Occipital lobe (tissue), 2 donors: ENCODE data around the gene CTU1. TPM values are rescaled to one million over a fixed set of nuclear protein-coding genes. Genes with fewer than 3 reads are reported as not detected.
"Not testable (repeated sequence)": the region's sequence is repeated elsewhere in the genome, so short reads cannot be mapped to it uniquely, and the experiment has no call there.

Experiments used
- DNase-seq: peaks from one replicate; lab custom pipeline; 2025; lab: John Stamatoyannopoulos, UW
- total RNA-seq: library from RNA; depleted of rRNA; stranded (reverse); fragments of >200 nt; gene quantifications from one replicate; pipeline ENCODE4 v1.2.3, GENCODE V29; 2014

CTU1 gene
- total RNA-seq = 4.5 TPM

GRCh38 chr19:51108066-51108804 is at the start of gene CTU1:
Gene CTU1, minus strand, starts transcription at chr19:51108409. Its CDS starts 3,840 bp downstream, at chr19:51104569.
- DNase-seq = peak; percentile 98

- DNase-seq = no peak
Measured at GRCh38 chr19:51157265-51157664, 49.1 kb upstream of the CTU1 start.

GRCh38 chr19:51156710-51157109 is 48.5 kb upstream of the CTU1 start:
- no peak for DNase-seq

- no peak for DNase-seq
Measured at GRCh38 chr19:51150627-51151026, 42.4 kb upstream of the CTU1 start.

GRCh38 chr19:51148580-51148979 is 40.4 kb upstream of the CTU1 start:
- DNase-seq = no peak

GRCh38 chr19:51147663-51148062 is 39.5 kb upstream of the CTU1 start:
- DNase-seq = no peak

- DNase-seq = no peak
Measured at GRCh38 chr19:51146751-51147150, 38.5 kb upstream of the CTU1 start.

GRCh38 chr19:51145916-51146493 is 37.8 kb upstream of the CTU1 start:
- DNase-seq = no peak

- DNase-seq = no peak
Measured at GRCh38 chr19:51144482-51145045, 36.4 kb upstream of the CTU1 start.

GRCh38 chr19:51143486-51143885 is 35.3 kb upstream of the CTU1 start:
- DNase-seq = no peak

GRCh38 chr19:51142809-51143475 is 34.7 kb upstream of the CTU1 start:
- DNase-seq = not testable (repeated sequence)

GRCh38 chr19:51142119-51142518 is 33.9 kb upstream of the CTU1 start, which contains the start of gene SIGLEC7:
Gene SIGLEC7, plus strand, starts transcription at chr19:51142301. Its CDS starts 69 bp downstream, at chr19:51142370.
- no peak for DNase-seq

- no peak for DNase-seq
Measured at GRCh38 chr19:51141181-51141580, 33.0 kb upstream of the CTU1 start.

- DNase-seq = no peak
Measured at GRCh38 chr19:51140441-51140840, 32.2 kb upstream of the CTU1 start.

GRCh38 chr19:51139299-51140014 is 31.2 kb upstream of the CTU1 start:
- DNase-seq = no peak

GRCh38 chr19:51138549-51138979 is 30.4 kb upstream of the CTU1 start:
- DNase-seq = no peak

GRCh38 chr19:51137792-51138425 is 29.7 kb upstream of the CTU1 start:
- no peak for DNase-seq

- no peak for DNase-seq
Measured at GRCh38 chr19:51136851-51137551, 28.8 kb upstream of the CTU1 start.

- DNase-seq = no peak
Measured at GRCh38 chr19:51135986-51136762, 28.0 kb upstream of the CTU1 start.

GRCh38 chr19:51135004-51135403 is 26.8 kb upstream of the CTU1 start:
- no peak for DNase-seq
